ENCODE results near the gene NODAL.
A peak's percentile ranks its signal among the peaks of the same experiment; 100 is the strongest.
"Not testable (repeated sequence)": the region's sequence is repeated elsewhere in the genome, so short reads cannot be mapped to it uniquely, and the experiment has no call there.

NODAL gene

DNA sequence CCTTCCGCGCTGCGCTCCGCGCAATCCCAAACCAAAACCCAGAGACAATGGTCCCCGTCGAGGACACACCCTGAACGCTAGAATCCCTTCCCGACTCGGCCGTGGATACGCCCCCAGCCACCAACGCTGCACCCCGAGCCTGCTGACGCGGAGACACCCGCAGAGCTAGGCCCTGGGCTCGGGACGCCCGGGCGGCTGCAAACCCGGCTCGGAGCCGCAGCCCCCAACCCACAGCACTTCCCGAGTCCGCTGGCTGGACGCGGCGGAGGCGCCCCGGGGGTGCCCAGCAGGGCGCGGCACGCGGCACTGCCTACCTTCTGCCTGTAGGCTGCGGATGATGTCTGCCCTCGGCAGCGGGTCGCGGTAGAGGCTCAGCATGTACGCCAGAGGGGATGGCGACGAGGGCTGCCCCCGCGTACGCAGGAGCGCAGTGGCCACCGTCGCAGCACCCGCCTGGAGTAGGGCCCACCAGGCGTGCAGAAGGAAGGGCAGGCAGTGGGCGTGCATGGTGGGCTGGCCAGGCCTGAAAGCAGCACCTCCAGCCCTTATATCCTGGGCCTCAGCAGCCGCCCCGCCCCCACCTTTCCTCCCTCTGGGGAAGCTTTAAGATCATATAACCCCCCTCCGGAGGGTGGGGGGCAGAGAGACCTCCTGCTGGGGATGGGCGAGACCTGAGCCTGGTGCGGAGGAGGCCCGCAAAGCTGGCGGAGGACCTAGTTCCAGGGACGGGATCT, at the start of gene NODAL:
Gene NODAL (minus strand): TSS at position 521 of the 734 bp plus-strand sequence. CDS start 14 bp downstream, at position 507.
- DNase-seq = no peak

GRCh38 chr10:70490142-70490541, 48.7 kb upstream of the NODAL start:
- no peak for DNase-seq

DNA sequence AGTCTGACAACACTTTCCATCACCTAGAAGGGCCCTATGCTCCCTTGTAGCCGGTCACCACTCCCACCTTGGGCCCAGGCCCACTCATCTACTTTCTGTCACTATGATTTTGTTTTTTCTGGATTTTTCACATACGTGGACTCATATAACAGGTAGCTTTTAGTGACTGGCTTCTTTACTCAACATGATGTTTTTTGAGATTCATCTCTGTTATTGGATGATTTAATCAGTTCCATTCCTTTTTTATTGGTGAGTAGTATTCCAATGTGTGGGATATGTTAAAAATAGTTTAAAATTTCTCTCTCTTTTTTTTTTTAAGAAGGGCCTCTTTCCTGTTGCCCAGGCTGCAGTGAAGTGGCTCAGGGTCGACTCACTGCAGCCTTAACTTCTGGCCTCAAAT, 46.3 kb upstream of the NODAL start:
- no peak for DNase-seq

DNA sequence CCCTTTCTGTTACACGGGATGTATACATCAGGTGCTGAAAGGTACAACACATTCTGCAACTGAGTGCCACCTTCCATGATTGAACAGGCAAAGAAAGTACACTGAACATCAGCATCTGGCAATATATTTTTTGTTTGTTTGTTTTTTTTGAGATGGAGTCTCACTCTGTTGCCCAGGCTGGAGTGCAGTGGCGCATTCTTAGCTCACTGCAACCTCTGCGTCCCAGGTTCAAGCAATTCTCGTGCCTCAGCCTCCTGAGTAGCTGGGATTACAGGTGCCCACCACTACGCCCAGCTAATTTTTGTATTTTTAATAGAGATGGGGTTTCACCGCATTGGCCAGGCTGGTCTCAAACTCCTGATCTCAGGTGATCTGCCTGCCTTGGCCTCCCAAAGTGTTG, 42.4 kb upstream of the NODAL start:
- DNase-seq = not testable (repeated sequence)

DNA sequence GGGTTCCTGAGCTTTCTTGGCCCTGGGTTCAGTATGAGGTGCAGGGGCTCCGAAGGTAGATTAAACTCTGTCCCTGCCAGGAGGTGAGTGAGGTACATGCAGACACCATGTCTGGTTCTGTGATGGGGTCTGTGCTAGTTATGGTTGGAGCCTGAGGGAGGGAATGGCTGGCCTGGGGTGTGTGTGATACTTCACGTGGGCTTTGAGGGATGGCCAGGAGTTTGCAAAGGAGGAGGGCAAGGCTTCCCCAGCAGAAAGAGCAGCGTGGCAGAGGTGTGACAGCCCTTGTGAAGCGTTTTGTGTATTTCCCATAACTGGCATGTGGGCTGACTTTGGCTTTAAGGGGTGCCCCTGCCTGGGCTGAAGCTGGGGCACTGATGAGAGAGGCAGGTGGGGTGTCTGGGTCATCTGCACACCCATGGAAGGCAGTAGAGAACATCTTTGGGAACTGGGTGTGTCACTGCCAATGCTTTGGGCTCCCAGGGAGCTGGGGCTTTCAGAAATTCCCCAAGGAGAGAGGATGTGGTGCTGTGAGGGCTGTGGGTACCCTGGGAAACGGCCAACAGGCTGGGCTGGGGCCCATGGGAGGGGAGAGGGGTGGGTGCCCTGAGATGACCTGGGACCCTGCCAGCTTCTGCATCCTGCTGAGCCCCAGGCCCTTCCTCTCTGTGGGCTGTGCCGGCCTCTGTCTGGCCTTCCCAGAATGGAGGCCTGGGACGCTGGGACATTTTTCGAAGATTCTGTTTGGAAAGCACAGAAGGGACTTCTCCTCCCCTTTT, 41.7 kb upstream of the NODAL start:
- no peak for DNase-seq

GRCh38 chr10:70481831-70482530, 40.5 kb upstream of the NODAL start:
- no peak for DNase-seq

GRCh38 chr10:70481105-70481504, 39.6 kb upstream of the NODAL start:
- DNase-seq = no peak

- DNase-seq = peak; percentile 81 to 84
Observed at GRCh38 chr10:70480239-70480861, 38.9 kb upstream of the NODAL start.

DNA sequence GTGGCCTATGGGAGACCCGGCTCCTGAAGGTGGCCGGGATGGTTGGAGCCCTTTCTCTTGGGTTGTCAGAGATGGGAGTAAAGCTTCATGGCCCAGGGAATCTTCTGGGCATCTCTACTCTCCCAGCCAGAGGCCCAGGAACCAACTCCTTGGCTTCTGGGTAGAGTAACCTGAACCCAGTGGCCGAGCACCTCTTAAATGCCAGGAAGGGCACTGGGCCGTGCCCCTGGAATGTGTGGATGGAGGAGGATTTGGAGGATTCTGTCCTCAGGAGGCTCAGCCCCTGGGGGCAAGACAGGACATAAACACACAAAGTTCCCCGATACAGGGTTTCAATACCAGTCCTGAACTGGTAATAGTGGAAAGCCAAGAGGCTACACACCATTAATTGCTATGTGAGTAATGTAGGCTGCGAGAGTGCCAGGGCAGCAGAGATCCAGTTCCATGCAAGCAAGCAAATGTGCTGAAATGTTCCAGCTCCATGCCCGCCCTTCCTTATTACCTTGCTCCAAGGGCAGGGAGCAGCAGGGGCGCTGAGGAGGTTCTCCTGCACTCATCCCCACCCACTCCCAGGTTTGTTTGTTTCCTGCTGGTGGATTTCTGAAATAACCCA, 38.3 kb upstream of the NODAL start:
- no peak for DNase-seq

DNA sequence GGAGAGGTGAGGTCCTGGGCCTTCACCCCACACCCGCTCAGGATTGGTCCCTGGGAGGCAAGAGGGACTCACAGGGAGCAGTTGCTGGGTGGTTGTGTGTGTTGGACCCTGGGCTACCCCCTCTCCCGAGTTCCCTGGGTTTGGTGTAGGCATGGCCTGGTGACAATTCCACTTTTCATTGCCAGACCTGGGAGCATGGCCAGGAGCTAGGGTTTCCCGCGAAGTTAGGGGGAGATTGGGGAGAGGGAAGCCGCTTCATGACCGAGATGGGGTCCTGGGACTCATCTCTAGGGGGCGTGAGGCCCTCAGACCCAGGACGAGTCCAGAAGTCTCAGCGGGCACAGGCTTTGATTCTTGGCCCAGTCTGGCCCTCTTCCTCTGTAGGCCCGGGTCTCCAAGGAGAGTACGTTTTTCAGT, 37.7 kb upstream of the NODAL start:
- no peak for DNase-seq

DNA sequence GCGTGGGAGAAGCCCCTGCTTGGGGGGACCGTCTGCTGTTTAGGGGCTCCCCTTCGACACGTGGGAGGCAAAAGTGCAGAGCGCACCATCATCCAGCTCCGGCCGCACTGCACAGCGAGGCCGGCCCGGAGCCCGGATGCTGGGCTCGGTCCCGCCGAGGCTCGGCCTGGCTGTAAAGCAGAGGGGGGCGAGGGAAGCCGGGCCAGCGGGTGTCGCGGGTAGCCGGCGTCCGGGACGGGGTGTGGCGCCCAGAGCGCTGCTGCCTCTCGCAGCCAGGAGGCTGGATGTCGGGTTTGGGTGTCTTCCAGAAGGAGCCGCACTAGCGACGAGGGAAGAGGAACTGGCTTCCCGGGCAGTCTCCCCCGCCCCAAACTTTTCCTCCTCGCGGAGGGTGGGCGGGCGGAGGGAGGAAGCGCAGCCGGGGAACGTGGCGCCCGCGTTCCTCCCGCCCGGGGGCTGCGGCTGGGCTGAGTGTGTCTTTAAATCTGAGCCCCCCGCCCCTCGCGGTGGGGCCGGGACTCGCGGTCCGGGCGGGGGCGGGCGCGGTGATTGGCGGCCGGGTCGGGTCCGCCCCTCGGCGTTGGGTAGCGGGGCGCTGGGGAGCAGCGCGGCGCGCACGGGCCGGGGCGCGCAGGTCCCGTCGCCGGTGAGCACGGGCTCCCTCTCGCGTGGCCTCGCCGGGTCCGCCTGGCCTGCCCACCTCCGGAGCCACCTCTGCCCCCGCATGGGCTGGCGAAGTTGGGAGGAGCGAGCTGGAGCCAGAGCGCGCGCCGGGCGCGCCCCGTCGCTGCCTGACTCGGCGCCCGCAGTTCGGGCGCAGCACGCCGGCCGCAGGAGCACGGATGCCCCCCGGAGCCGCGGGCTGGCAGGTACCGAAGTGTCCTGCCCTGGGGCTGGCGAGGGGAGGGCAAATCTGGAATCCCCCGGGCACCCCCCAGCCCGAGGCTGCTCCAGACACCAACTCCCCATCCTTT, 37.0 kb upstream of the NODAL start, which contains the start of gene PALD1:
Gene PALD1 (plus strand): TSS at position 577 of the 974 bp plus-strand sequence. CDS start 47,185 bp downstream, outside the sequence.
- peak; percentile 75 to 81 for DNase-seq

- DNase-seq = peak; percentile 16 to 25
Observed at GRCh38 chr10:70477661-70478162, 36.2 kb upstream of the NODAL start.

- DNase-seq = no peak
Observed at GRCh38 chr10:70476249-70477035, 35.0 kb upstream of the NODAL start.

DNA sequence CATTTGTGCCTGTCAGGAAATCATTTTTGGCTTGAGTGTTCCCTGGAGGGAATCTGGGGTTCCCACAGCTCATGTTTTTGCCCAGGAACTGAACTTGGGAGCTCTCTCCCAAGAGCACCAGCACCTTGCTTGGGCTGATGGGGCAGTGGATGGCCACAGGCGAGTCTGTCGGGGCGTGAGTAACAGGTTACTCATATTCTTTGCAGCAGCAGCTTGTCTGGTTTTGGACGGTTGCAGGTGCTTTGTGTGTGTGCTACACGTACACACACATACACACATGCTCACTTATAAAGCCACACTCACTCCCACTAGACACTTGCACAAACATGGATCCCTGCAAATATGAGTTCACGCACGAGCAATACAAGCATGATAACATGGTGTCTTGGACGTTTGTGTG, 34.2 kb upstream of the NODAL start:
- DNase-seq = no peak

- no peak for DNase-seq
Observed at GRCh38 chr10:70474780-70475179, 33.3 kb upstream of the NODAL start.

- DNase-seq = no peak
Observed at GRCh38 chr10:70472799-70473454, 31.4 kb upstream of the NODAL start.

DNA sequence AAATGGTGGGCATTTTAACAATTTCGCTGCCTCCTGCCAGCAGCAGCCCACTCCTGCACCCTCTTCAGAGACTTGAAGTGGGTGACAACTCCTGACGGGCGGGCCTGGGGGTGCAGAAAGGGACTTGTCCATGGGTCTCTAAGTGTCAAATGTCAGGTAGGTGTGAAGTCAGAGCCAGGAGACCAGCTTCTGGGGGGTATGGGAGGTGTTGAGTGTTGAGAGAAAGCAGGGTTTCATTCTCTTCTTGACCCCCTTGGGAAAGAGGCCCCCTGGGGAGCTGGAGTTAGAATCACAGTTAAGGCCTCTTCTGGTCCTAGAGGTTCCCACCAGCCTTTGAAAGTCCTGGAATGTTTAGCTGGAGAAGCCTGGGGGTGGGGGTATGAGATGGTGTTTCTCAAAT, 25.5 kb upstream of the NODAL start:
- DNase-seq = no peak

- DNase-seq = no peak
Observed at GRCh38 chr10:70465832-70466231, 24.4 kb upstream of the NODAL start.

- no peak for DNase-seq
Observed at GRCh38 chr10:70465278-70465677, 23.8 kb upstream of the NODAL start.

Data from Kasumi-1 (cell line).